Aorta (tissue), 5 donors: Measurements from ENCODE around the gene CGB5. TPM values are rescaled to one million over a fixed set of nuclear protein-coding genes. Genes with fewer than 3 reads are reported as not detected.
A peak's percentile ranks its signal among the peaks of the same experiment; 100 is the strongest.
"Not testable (repeated sequence)": the region's sequence is repeated elsewhere in the genome, so short reads cannot be mapped to it uniquely, and the experiment has no call there.

Experiments used
- ATAC-seq: fragments of 200-7000 bp; cut with Tn5 transposase; one replicate; pipeline ENCODE4 v1.9.1; 2022; ENCODE audit warnings: moderate library complexity; ENCODE audit not compliant: low FRiP score
- DNase-seq, 2 donors: peaks; one replicate each; pipeline ENCODE4 v3.0.0-alpha.2; 2020
- H3K27ac ChIP-seq, 2 donors: one replicate each; pipeline ENCODE4 v1.5.1; 2013; ENCODE audit warnings: low read length in 2 of 2, mild to moderate bottlenecking in 2 of 2, moderate library complexity in 2 of 2, control low read depth in 1 of 2, inconsistent platforms in 1 of 2, low read depth in 1 of 2
- H3K27me3 ChIP-seq, 2 donors: one replicate each; pipeline ENCODE4 v1.6.1; 2013; ENCODE audit warnings: control low read depth in 1 of 2, low read length in 1 of 2, mild to moderate bottlenecking in 1 of 2, moderate library complexity in 1 of 2; ENCODE audit not compliant: insufficient read depth in 2 of 2, control insufficient read depth in 1 of 2
- H3K36me3 ChIP-seq, 2 donors: one replicate each; pipeline ENCODE4 v1.6.1; 2013; ENCODE audit warnings: control low read depth in 1 of 2, low read length in 1 of 2, mild to moderate bottlenecking in 1 of 2; ENCODE audit not compliant: insufficient read depth in 2 of 2, control insufficient read depth in 1 of 2
- H3K4me1 ChIP-seq, 2 donors: one replicate each; pipeline ENCODE4 v1.6.1; 2013; ENCODE audit warnings: low read length in 2 of 2, control low read depth in 1 of 2, mild to moderate bottlenecking in 1 of 2, moderate library complexity in 1 of 2; ENCODE audit not compliant: insufficient read depth in 2 of 2, control insufficient read depth in 1 of 2
- H3K4me3 ChIP-seq, 2 donors: one replicate each; pipeline ENCODE4 v1.5.1; 2013; ENCODE audit warnings: low read length in 2 of 2, control low read depth in 1 of 2, mild to moderate bottlenecking in 1 of 2
- H3K9me3 ChIP-seq: one replicate; pipeline ENCODE4 v1.6.1; 2013; ENCODE audit warnings: mild to moderate bottlenecking, low read length; ENCODE audit not compliant: control insufficient read depth
- WGBS, 2 donors: extraction: QIAGEN DNeasy Blood & Tissue Kit; methylation state at CpG; one replicate each; pipeline ENCODE4 v1.1.7; 2013; 5-methylcytosine and 5-hydroxymethylcytosine counted together
- intact Hi-C, 2 donors: fragments of 100-400 bp; cut with DNase I; formaldehyde crosslinking; loops; one replicate each; pipeline versions ENCODE4 v1.14.2 to v1.15.0; 2022
- polyA plus RNA-seq, 2 donors: library from polyadenylated mRNA; stranded (reverse); fragments of 200-250 nt; gene quantifications; one replicate each; pipeline ENCODE4 v1.2.3, GENCODE V29; 2013
- total RNA-seq, 2 donors: library from RNA; stranded (reverse); fragmentation: NEBNext Ultra II Directional; extraction: Animal tissue kit (Norgen Biotek cat#: 25700); gene quantifications; one replicate each; pipeline ENCODE4 v1.2.1, GENCODE V29; 2021
- donor health status: healthy with polysubstance abuse.
- donor health status: Bipolar disorder and iron deficiency.
- donor health status: DM: no; HTN: no; CAD: no.
- donor health status: DM: no; HTN: no; CAD: no.
- donor health status: DM: yes; HTN: yes; CAD: no.

CGB5 gene
- total and polyA plus RNA-seq, 4 donors, result not detected

DNA sequence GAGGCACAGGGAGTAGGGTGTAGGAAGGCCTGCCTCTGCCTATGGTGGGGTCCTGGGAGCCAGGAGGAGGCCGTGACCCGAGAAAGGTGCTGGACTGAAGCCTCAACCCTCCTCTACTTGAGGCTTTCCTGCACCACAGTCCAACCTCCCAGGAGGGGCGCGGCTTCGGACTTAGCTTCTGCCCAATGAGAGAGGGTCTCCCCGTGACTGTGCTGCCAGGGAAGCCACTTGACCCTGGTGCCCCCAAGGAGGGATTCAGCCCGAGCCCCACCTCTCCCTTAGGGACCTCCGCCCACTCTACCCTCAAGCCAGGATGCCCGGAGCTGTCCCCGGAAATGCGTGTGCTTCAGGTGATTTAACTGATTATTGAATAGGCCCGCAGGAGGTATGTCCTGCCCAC lies 5.4 kb downstream of the CGB5 start, which contains the start of gene CGB8:
Gene CGB8, minus strand, starts transcription at position 101 of the 400 bp plus-strand sequence. CDS start 372 bp downstream, outside the sequence.
- H3K27ac ChIP-seq, intact Hi-C loops, H3K4me1 ChIP-seq, DNase-seq, H3K9me3 ChIP-seq, H3K36me3 ChIP-seq, H3K27me3 ChIP-seq, H3K4me3 ChIP-seq, ATAC-seq: not testable (repeated sequence)
- 70 to 79% methylated on average over 8 to 12 of the region's 12 CpGs for WGBS, 2 donors

GRCh38 chr19:49049834-49050233 lies 6.2 kb downstream of the CGB5 start:
- H3K27me3 ChIP-seq, H3K4me1 ChIP-seq, DNase-seq, intact Hi-C loops, H3K4me3 ChIP-seq, H3K27ac ChIP-seq, ATAC-seq, H3K36me3 ChIP-seq, H3K9me3 ChIP-seq: not testable (repeated sequence)
- WGBS, 2 donors, result 83 to 89% methylated on average over 3 of the region's 4 CpGs

GRCh38 chr19:49050376-49051033 lies 6.9 kb downstream of the CGB5 start:
- ATAC-seq, H3K36me3 ChIP-seq, H3K27ac ChIP-seq, H3K4me3 ChIP-seq, H3K4me1 ChIP-seq, H3K9me3 ChIP-seq, intact Hi-C loops, DNase-seq, H3K27me3 ChIP-seq: not testable (repeated sequence)
- WGBS, 2 donors, result 78 to 80% methylated on average over 24 of the region's 24 CpGs

DNA sequence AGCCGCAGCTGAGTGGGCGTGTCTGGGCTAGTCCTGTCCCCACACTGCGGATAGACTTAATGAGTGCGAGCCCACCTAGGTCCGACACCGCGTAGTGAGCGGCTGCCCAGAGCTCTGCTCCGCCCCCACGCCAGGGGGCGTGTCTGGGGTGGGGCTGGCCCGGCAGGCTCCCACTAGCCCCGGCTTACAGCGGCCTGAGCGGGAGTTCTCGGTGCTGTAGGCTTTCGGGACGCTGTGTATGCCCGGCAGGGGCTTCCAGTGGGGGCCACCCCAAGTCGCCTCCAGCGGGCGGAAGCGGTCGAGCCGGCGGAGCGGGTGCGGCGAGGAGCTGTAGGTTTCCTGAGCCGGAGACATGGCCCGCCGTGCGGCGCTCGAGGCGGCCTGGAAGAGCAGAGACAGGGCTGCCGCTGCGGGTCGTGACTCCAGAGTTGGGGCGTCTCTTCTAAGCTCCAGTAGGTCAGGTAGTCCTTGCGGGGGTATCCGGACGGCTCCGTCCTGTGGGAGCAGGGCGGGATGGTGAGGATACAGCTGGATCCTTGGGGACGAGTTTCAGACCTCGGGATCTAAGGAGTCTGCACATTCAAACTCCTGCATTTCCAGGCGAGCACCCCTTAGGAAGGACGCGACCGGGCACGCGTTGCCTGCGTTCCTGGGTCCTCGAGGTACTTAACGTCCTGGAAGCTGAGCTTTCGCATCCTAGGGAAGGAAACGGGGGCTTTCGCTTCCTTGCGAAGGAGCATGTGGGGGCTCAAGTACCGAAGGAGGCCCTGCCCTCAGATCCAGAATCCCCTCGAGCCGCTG lies 12.7 kb downstream of the CGB5 start:
- H3K27me3 ChIP-seq, result no peaks in the 10 kb centered on the region
- peak overlapping the region; percentile 31 to 37 for H3K4me3 ChIP-seq
- intact Hi-C loops, result no loop called here
- H3K4me1 ChIP-seq, result no peaks in the 10 kb centered on the region
- DNase-seq (peak; percentile 68 to 89), ATAC-seq (peak; percentile 88)
- no peaks in the 10 kb centered on the region for H3K36me3 ChIP-seq
- WGBS, 2 donors, result 1% methylated on average over 63 of the region's 63 CpGs
- no peaks in the 10 kb centered on the region for H3K9me3 ChIP-seq
- H3K27ac ChIP-seq, result no peak overlapping the region

- DNase-seq, H3K9me3 ChIP-seq, H3K36me3 ChIP-seq, intact Hi-C loops, H3K27me3 ChIP-seq, H3K4me1 ChIP-seq, H3K27ac ChIP-seq: not testable (repeated sequence)
- peak; percentile 43 for ATAC-seq
- peak overlapping the region in 1 of 2 donors; percentile 30 for H3K4me3 ChIP-seq
- WGBS, 2 donors, result 2 to 3% methylated on average over 27 to 34 of the region's 34 CpGs
These were observed 13.4 kb downstream of the CGB5 start for GRCh38 chr19:49056902-49057596.

GRCh38 chr19:49057636-49058234 lies 14.1 kb downstream of the CGB5 start, which contains the start of gene CGB7:
CGB7 (minus strand) TSS chr19:49057749; CDS start chr19:49055375, 2,374 bp downstream.
- no peaks in the 10 kb centered on the region for H3K27me3 ChIP-seq
- no peak within 1 kb of the TSS for H3K27ac ChIP-seq
- WGBS, 2 donors, result 1 to 3% methylated on average over 34 to 38 of the region's 38 CpGs
- peak; percentile 82 to 92 for DNase-seq
- H3K9me3 ChIP-seq, result no peaks in the 10 kb centered on the region
- H3K4me1 ChIP-seq, result no peaks in the 10 kb centered on the region
- H3K4me3 ChIP-seq, result peak within 1 kb of the TSS in 1 of 2 donors; percentile 30
- peak; percentile 71 for ATAC-seq
- intact Hi-C loops, result no loop called here
- H3K36me3 ChIP-seq, result no peaks in the 10 kb centered on the region

- DNase-seq, result no peak
- Histone ChIP-seq H3K27me3 (no peaks in the 10 kb centered on the region), H3K36me3 (no peaks in the 10 kb centered on the region), H3K9me3 (no peaks in the 10 kb centered on the region), H3K4me3 (no peak overlapping the region), H3K27ac (no peak overlapping the region), H3K4me1 (no peaks in the 10 kb centered on the region)
- no peak for ATAC-seq
- intact Hi-C loops, result no loop called here
- WGBS, 2 donors, result 34 to 36% methylated on average over 10 of the region's 10 CpGs
These were observed 14.9 kb downstream of the CGB5 start for GRCh38 chr19:49058562-49058961.

DNA sequence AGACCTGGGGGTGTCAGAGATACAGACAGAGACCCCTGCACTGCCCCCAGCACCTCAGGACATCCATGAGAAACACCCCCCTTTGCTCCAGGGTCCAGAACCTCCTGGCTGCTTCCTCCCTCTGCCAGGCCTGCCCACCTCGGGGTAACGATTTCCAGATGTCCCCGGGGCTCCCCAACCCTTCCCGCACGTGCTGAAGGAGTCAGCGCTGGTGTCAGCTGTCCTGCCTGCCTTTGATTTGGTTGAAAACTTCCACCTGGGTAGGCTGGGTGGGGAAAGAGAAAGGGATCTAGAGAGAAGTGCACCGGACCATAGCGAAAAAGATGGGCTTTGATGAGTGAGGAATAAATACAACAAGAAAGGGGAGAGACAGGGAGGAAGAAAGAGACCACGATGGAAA lies 15.4 kb downstream of the CGB5 start:
- no peaks in the 10 kb centered on the region for H3K36me3 ChIP-seq
- H3K9me3 ChIP-seq, result no peaks in the 10 kb centered on the region
- no peaks in the 10 kb centered on the region for H3K27me3 ChIP-seq
- DNase-seq (no peak), ATAC-seq (no peak)
- no peak overlapping the region for H3K27ac ChIP-seq
- 59 to 62% methylated on average over 9 of the region's 9 CpGs for WGBS, 2 donors
- H3K4me1 ChIP-seq, result no peaks in the 10 kb centered on the region
- no peak overlapping the region for H3K4me3 ChIP-seq
- intact Hi-C loops, result no loop called here
